Loucy (cell line): ENCODE measurements around the gene GUCA1C.

ENCODE experiments used
- H2AFZ ChIP-seq: fragments of 200-600 bp; sonication (generic); 2 replicates; pipeline ENCODE4 v1.6.0; 2016; ENCODE audit warnings: antibody characterized with exemption, mild to moderate bottlenecking, low read length, moderate library complexity
- H3F3A ChIP-seq: fragments of 200-600 bp; 2 replicates; pipeline ENCODE4 v1.6.0; 2016; ENCODE audit warnings: antibody characterized with exemption, low read depth, mild to moderate bottlenecking
- H3K27me3 ChIP-seq: fragments of 200-600 bp; sonication (generic); 2 replicates; pipeline ENCODE4 v1.6.1; 2014; ENCODE audit warnings: low read length, mild to moderate bottlenecking; ENCODE audit not compliant: insufficient read depth, poor library complexity, severe bottlenecking
- H3K36me3 ChIP-seq: fragments of 200-600 bp; sonication (generic); 2 replicates; pipeline ENCODE4 v1.6.1; 2016; ENCODE audit warnings: low read length; ENCODE audit not compliant: insufficient read depth
- H3K4me1 ChIP-seq: fragments of 200-600 bp; sonication (generic); 2 replicates; pipeline ENCODE4 v1.5.1; 2014; ENCODE audit warnings: low read length, mild to moderate bottlenecking; ENCODE audit not compliant: insufficient read depth, poor library complexity, severe bottlenecking
- H3K4me2 ChIP-seq: fragments of 200-600 bp; sonication (generic); 2 replicates; pipeline ENCODE4 v1.6.0; 2014; ENCODE audit warnings: antibody characterized with exemption, low read length, low read depth, mild to moderate bottlenecking; ENCODE audit not compliant: poor library complexity, severe bottlenecking
- H3K4me3 ChIP-seq: fragments of 200-600 bp; sonication (generic); 2 replicates; pipeline ENCODE4 v1.5.1; 2014; ENCODE audit warnings: low read length, mild to moderate bottlenecking, mixed read lengths; ENCODE audit not compliant: poor library complexity, severe bottlenecking
- H3K79me2 ChIP-seq: fragments of 200-600 bp; sonication (generic); 2 replicates; pipeline ENCODE4 v1.6.1; 2014; ENCODE audit warnings: low read length; ENCODE audit not compliant: insufficient read depth
- H3K9ac ChIP-seq: fragments of 200-600 bp; sonication (generic); 2 replicates; pipeline ENCODE4 v1.6.0; 2014; ENCODE audit warnings: mild to moderate bottlenecking, low read depth, low read length, moderate library complexity; ENCODE audit not compliant: poor library complexity, severe bottlenecking
- H3K9me2 ChIP-seq: fragments of 200-600 bp; sonication (generic); replicated peaks from 2 replicates; pipeline ENCODE4 v1.6.1; 2016; ENCODE audit warnings: low read depth, low read length, mixed read lengths
- H3K9me3 ChIP-seq: fragments of 200-600 bp; sonication (generic); 2 replicates; pipeline ENCODE4 v1.6.1; 2014; ENCODE audit warnings: mild to moderate bottlenecking, antibody characterized with exemption, low read length, low read depth; ENCODE audit not compliant: insufficient read depth
- H4K20me1 ChIP-seq: fragments of 200-600 bp; sonication (generic); 2 replicates; pipeline ENCODE4 v1.6.0; 2014; ENCODE audit warnings: antibody characterized with exemption, low read length, mild to moderate bottlenecking; ENCODE audit not compliant: insufficient read depth, poor library complexity, severe bottlenecking
- EZH2phosphoT487 ChIP-seq: fragments of 200-600 bp; IDR thresholded peaks from 2 replicates; pipeline ENCODE4 v1.6.1; 2018; ENCODE audit warnings: antibody characterized with exemption, mild to moderate bottlenecking, moderate library complexity, borderline replicate concordance
- TF ChIP-seq, protein P1 (sequence below): fragments of 200-600 bp; sonication (generic); conservative IDR thresholded peaks from 2 replicates; pipeline ENCODE4 v1.5.1; 2014; ENCODE audit warnings: mild to moderate bottlenecking, antibody characterized with exemption, low read length

GUCA1C gene

DNA sequence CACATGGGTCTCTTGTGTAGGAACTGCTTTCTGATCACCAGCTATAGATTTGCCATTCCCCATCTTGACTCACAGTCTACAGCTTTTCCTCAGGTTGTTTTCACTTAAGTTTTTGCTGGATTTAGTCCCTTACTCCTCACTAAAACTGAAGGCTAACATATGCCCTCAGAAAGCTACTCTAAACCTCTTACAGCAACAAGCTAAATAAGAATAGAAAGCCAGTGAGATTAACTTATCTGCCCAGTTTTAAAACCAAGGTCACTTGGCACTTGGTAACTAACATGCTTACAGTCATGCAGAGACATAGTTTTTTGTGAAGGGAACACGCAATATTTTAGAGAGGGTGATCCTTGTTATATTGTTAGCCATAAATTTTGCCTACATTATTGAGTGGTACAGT, at the start of gene GUCA1C:
GUCA1C (minus strand) TSS at position 180 of the 400 bp plus-strand sequence; CDS start at position 63, 117 bp downstream.
- Histone ChIP-seq H3K27me3 (no peaks in the 10 kb centered on the region), H2AFZ (no peak within 1 kb of the TSS), H3K79me2 (no peaks in the 10 kb centered on the region), H3F3A (no peaks in the 10 kb centered on the region), H3K4me3 (no peak within 1 kb of the TSS), H3K9me2 (no peaks in the 10 kb centered on the region), H3K9me3 (no peaks in the 10 kb centered on the region), H4K20me1 (no peaks in the 10 kb centered on the region), H3K36me3 (no peaks in the 10 kb centered on the region), H3K4me1 (no peaks in the 10 kb centered on the region), H3K4me2 (no peak within 1 kb of the TSS), H3K9ac (no peak within 1 kb of the TSS)
- no peak for TF ChIP-seq EZH2phosphoT487
- TF ChIP-seq, protein P1, sequence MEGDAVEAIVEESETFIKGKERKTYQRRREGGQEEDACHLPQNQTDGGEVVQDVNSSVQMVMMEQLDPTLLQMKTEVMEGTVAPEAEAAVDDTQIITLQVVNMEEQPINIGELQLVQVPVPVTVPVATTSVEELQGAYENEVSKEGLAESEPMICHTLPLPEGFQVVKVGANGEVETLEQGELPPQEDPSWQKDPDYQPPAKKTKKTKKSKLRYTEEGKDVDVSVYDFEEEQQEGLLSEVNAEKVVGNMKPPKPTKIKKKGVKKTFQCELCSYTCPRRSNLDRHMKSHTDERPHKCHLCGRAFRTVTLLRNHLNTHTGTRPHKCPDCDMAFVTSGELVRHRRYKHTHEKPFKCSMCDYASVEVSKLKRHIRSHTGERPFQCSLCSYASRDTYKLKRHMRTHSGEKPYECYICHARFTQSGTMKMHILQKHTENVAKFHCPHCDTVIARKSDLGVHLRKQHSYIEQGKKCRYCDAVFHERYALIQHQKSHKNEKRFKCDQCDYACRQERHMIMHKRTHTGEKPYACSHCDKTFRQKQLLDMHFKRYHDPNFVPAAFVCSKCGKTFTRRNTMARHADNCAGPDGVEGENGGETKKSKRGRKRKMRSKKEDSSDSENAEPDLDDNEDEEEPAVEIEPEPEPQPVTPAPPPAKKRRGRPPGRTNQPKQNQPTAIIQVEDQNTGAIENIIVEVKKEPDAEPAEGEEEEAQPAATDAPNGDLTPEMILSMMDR, result no peak

DNA sequence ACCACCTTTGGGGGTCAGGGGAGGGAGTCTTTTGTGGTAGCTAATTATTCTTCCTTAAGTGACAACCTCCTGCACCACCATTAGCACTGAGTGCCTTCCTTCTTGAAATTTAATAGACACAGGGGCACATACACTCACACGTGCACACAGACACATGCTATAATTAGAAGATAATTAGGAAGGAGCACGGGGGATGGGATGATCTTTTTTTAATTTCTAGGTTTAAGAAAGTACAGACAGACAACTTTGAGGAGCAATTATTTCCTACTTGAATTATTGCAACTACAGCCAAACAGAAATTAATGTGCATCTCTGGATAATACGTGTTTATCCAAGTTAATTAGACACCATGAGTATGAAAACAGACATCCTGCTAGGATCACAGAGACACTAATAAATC, 44.8 kb upstream of the GUCA1C start:
- no peaks in the 10 kb centered on the region for H3K79me2 ChIP-seq
- H3K4me1 ChIP-seq, result no peaks in the 10 kb centered on the region
- no peak overlapping the region for H2AFZ ChIP-seq
- no peaks in the 10 kb centered on the region for H3F3A ChIP-seq
- TF ChIP-seq, protein P1, result no peak
- no peak for TF ChIP-seq EZH2phosphoT487
- no peaks in the 10 kb centered on the region for H3K9me3 ChIP-seq
- H4K20me1 ChIP-seq, result no peaks in the 10 kb centered on the region
- H3K4me2 ChIP-seq, result no peak overlapping the region
- H3K9ac ChIP-seq, result no peak overlapping the region
- no peak overlapping the region for H3K4me3 ChIP-seq
- H3K27me3 ChIP-seq, result no peaks in the 10 kb centered on the region
- no peaks in the 10 kb centered on the region for H3K36me3 ChIP-seq
- H3K9me2 ChIP-seq, result no peaks in the 10 kb centered on the region

GRCh38 chr3:108985844-108986243, 32.2 kb upstream of the GUCA1C start:
- TF ChIP-seq EZH2phosphoT487, result no peak
- TF ChIP-seq, protein P1, result no peak
- Histone ChIP-seq H3K27me3 (no peaks in the 10 kb centered on the region), H3K4me1 (peaks cover 29% of the 10 kb centered on the region), H3K4me2 (no peak overlapping the region), H3K9me2 (no peaks in the 10 kb centered on the region), H3K79me2 (no peaks in the 10 kb centered on the region), H3K9ac (no peak overlapping the region), H3F3A (no peaks in the 10 kb centered on the region), H3K4me3 (no peak overlapping the region), H4K20me1 (no peaks in the 10 kb centered on the region), H2AFZ (no peak overlapping the region), H3K36me3 (no peaks in the 10 kb centered on the region), H3K9me3 (no peaks in the 10 kb centered on the region)
